ENCODE results near the gene DHRS2. TPM values are rescaled to one million over a fixed set of nuclear protein-coding genes. Genes with fewer than 3 reads are reported as not detected.
"Not testable (repeated sequence)": the region's sequence is repeated elsewhere in the genome, so short reads cannot be mapped to it uniquely, and the experiment has no call there.

The DHRS2 gene
- polyA plus RNA-seq, 1 donor from 2014 or later, result not detected

- Mint-ChIP-seq H3K36me3 (no peaks in the 10 kb centered on the region), H3K27ac (no peak overlapping the region), H3K4me1 (peaks cover 0 to 1% (median 0%) of the 10 kb centered on the region in 3 donors), H3K4me3 (no peak overlapping the region), H3K27me3 (peaks cover 15% of the 10 kb centered on the region), H3K9me3 (peaks cover 0 to 3% (median 0%) of the 10 kb centered on the region in 3 donors)
Measured at GRCh38 chr14:23608454-23608853, 27.7 kb upstream of the DHRS2 start.

GRCh38 chr14:23609001-23609400 lies 27.2 kb upstream of the DHRS2 start:
- Mint-ChIP-seq H3K4me3 (no peak overlapping the region), H3K27ac (no peak overlapping the region), H3K4me1 (peaks cover 0 to 1% (median 0%) of the 10 kb centered on the region in 3 donors), H3K9me3 (peaks cover 0 to 3% (median 0%) of the 10 kb centered on the region in 3 donors), H3K27me3 (peaks cover 17% of the 10 kb centered on the region), H3K36me3 (no peaks in the 10 kb centered on the region)

DNA sequence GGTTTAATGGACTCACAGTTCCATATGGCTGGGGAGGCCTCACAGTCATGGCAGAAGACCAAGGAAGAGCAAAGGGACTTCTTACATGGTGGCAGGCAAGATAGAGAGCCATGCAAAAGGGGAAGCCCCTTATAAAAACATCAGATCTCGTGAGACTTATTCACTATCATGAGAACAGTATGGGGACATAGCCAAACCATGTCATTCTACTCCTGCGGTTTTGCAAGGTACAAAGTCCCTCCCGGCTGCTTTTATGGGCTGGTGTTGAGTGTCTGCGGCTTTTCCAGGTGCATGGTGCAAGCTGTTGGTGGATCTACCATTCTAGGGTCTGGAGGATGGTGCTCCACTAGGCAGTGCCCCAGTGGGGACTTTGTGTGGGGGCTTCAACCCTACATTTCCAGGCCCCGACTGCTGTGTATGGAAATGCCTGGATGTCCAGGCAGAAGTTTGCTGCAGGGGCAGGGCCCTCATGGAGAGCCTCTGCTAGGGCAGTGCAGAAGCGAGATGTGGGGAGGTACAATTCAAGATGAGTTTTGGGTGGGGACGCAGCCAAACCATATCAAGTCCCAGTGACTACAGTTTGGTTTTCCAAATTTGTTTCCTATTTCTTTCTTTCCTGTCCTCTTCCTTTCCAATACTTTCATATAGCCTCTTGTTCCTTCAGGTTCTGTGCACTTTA lies 26.6 kb upstream of the DHRS2 start:
- not testable (repeated sequence) for H3K27ac Mint-ChIP-seq

GRCh38 chr14:23610090-23610814 lies 25.9 kb upstream of the DHRS2 start:
- Mint-ChIP-seq H3K27me3 (peaks cover 18% of the 10 kb centered on the region), H3K4me1 (peaks cover 0 to 3% (median 1%) of the 10 kb centered on the region in 3 donors), H3K36me3 (no peaks in the 10 kb centered on the region), H3K27ac (peak overlapping the region in 1 of 3 donors; percentile 59), H3K9me3 (peaks cover 0 to 3% (median 0%) of the 10 kb centered on the region in 3 donors), H3K4me3 (peak overlapping the region in 1 of 4 donors; percentile 42)

More for the DNA sequence above, 26.6 kb upstream of the DHRS2 start:
- Mint-ChIP-seq H3K4me3 (peak overlapping the region in 1 of 4 donors; percentile 85), H3K27me3 (peaks cover 18% of the 10 kb centered on the region)
- not testable (repeated sequence) for H3K36me3 Mint-ChIP-seq, H3K9me3 Mint-ChIP-seq, H3K4me1 Mint-ChIP-seq

DNA sequence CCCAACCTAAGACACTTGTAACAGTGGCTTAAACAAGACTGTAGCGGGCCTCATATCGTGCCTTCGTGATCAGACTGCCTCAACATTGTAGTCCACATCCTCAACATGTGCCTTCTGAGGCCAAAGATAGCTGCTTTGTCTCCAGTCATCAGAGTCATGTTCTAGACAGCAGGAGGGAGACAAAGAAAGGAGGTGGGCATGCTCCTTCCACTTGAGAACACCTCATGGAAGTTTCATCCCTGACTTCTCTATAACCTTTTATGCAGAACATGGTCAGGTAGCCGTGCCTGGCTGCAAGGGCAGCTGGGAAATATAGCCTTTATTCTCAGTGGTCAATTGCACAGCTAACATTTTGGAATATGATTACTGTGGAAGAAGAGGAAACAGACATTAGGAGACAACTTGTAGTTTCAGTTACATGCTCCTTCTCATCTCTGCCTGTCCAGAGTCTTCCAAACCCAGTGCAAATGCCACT lies 25.3 kb upstream of the DHRS2 start:
- Mint-ChIP-seq H3K4me3 (no peak overlapping the region), H3K27me3 (peaks cover 22% of the 10 kb centered on the region), H3K36me3 (no peaks in the 10 kb centered on the region), H3K9me3 (peaks cover 0 to 3% (median 0%) of the 10 kb centered on the region in 3 donors), H3K4me1 (peaks cover 0 to 3% (median 1%) of the 10 kb centered on the region in 3 donors), H3K27ac (peak overlapping the region in 1 of 3 donors; percentile 59)

DNA sequence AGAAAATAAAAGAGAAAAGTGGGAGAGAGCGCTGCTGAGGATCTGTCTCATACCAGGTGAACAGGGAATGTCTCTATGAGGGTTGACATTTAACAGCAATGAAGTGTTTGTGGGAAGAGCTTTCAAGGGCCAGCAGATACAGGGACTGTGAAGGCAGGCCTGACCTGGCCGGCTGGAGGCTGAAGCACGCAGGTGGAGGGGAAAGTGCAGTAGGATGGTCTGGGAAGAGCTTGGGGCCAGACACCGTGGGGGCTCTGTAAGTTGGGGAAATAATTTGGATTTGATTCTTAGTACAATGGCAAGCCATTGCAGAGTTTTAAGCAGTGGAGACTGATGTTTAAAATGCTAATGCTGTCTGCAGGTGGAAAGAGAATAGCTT lies 23.8 kb upstream of the DHRS2 start:
- Mint-ChIP-seq H3K27me3 (peaks cover 22% of the 10 kb centered on the region), H3K9me3 (peaks cover 0 to 3% (median 0%) of the 10 kb centered on the region in 3 donors), H3K4me3 (no peak overlapping the region), H3K36me3 (no peaks in the 10 kb centered on the region), H3K4me1 (peaks cover 0 to 3% (median 1%) of the 10 kb centered on the region in 3 donors), H3K27ac (no peak overlapping the region)

DNA sequence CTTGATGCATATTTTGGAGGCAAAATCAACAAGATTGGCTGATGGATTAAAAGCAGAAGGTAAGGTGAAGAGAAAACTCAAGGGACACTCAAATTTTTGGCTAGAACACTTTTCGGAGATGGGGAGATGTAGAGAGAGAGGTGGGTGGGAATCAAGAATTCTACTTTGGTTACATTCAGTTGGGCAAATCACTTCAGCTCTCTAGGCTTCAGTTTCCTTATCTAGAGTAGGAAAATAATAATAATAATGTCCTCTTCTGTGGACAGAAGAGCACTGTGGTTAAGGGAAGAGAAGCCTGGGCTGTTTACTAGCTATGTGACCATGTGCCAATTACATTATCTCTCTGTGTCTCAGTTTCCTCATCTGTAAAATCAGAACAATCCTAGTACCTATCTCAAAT lies 23.4 kb upstream of the DHRS2 start:
- Mint-ChIP-seq H3K4me1 (peaks cover 0 to 3% (median 1%) of the 10 kb centered on the region in 3 donors), H3K9me3 (peaks cover 0 to 3% (median 0%) of the 10 kb centered on the region in 3 donors), H3K4me3 (no peak overlapping the region), H3K27me3 (peaks cover 20% of the 10 kb centered on the region), H3K36me3 (no peaks in the 10 kb centered on the region), H3K27ac (no peak overlapping the region)

DNA sequence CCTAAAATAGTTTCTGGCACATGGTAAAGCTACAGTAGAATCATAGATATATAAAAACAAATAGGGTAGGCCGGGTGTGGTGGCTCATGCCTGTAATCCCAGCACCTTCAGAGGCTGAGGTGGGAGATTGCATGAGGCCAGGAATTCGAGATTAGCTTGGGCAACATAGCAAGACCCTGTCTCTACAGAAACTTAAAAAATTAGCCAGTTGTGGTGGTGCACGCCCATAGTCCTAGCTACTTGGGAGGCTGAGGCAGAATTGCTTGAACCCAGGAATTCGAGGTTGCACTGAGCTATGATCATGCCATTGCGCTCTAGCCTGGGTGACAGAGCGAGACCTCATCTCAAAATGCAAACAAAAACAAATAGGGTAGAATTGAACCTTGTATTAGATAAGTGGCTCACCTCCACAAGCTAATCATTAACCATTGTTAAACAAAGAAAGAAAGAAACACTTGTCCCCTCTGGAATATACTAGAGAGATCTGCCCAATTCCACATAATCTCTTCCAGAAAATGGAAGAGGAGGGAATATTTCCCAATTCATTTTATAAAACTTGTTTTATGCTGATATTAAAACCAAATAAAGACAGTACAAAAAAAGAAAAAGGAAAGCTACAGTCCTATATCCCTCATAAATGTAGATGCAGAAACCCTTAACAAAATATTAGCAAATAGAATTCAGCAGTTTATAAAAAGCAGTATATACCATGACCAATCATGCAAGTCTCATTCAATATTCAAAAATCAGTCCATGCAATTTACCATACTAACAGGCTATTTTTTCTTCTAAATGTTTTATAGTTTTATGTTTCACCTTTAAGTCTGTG lies 22.7 kb upstream of the DHRS2 start:
- Mint-ChIP-seq H3K4me1 (peaks cover 0 to 3% (median 1%) of the 10 kb centered on the region in 3 donors), H3K27ac (peak overlapping the region in 1 of 3 donors; percentile 40), H3K27me3 (peaks cover 22% of the 10 kb centered on the region), H3K36me3 (no peaks in the 10 kb centered on the region), H3K4me3 (no peak overlapping the region), H3K9me3 (peaks cover 0 to 3% (median 0%) of the 10 kb centered on the region in 3 donors)

- Mint-ChIP-seq H3K4me1 (peaks cover 0 to 3% (median 1%) of the 10 kb centered on the region in 3 donors), H3K27me3 (peaks cover 21% of the 10 kb centered on the region), H3K27ac (no peak overlapping the region)
Measured at GRCh38 chr14:23614395-23614828, 21.8 kb upstream of the DHRS2 start.

GRCh38 chr14:23615856-23616255 lies 20.3 kb upstream of the DHRS2 start:
- no peaks in the 10 kb centered on the region for H3K9me3 Mint-ChIP-seq
- no peak overlapping the region for H3K4me3 Mint-ChIP-seq
- H3K4me1 Mint-ChIP-seq, result peaks cover 0 to 3% (median 0%) of the 10 kb centered on the region in 3 donors
- no peaks in the 10 kb centered on the region for H3K36me3 Mint-ChIP-seq
- peaks cover 22% of the 10 kb centered on the region for H3K27me3 Mint-ChIP-seq
- no peak overlapping the region for H3K27ac Mint-ChIP-seq

More at GRCh38 chr14:23614395-23614828, 21.8 kb upstream of the DHRS2 start:
- H3K4me3 Mint-ChIP-seq, result no peak overlapping the region
- no peaks in the 10 kb centered on the region for H3K36me3 Mint-ChIP-seq
- H3K9me3 Mint-ChIP-seq, result no peaks in the 10 kb centered on the region

GRCh38 chr14:23617539-23617938 lies 18.6 kb upstream of the DHRS2 start:
- no peak overlapping the region for H3K27ac Mint-ChIP-seq
- peaks cover 0 to 3% (median 0%) of the 10 kb centered on the region in 3 donors for H3K4me1 Mint-ChIP-seq
- peaks cover 16% of the 10 kb centered on the region for H3K27me3 Mint-ChIP-seq

GRCh38 chr14:23618415-23618988 lies 17.7 kb upstream of the DHRS2 start:
- peaks cover 0 to 3% (median 0%) of the 10 kb centered on the region in 3 donors for H3K4me1 Mint-ChIP-seq
- H3K27ac Mint-ChIP-seq, result peak overlapping the region in 1 of 3 donors; percentile 54
- no peaks in the 10 kb centered on the region for H3K9me3 Mint-ChIP-seq
- H3K4me3 Mint-ChIP-seq, result no peak overlapping the region
- peaks cover 1% of the 10 kb centered on the region for H3K36me3 Mint-ChIP-seq
- H3K27me3 Mint-ChIP-seq, result peaks cover 13% of the 10 kb centered on the region

More at GRCh38 chr14:23617539-23617938, 18.6 kb upstream of the DHRS2 start:
- no peak overlapping the region for H3K4me3 Mint-ChIP-seq
- H3K36me3 Mint-ChIP-seq, result no peaks in the 10 kb centered on the region
- H3K9me3 Mint-ChIP-seq, result no peaks in the 10 kb centered on the region

DNA sequence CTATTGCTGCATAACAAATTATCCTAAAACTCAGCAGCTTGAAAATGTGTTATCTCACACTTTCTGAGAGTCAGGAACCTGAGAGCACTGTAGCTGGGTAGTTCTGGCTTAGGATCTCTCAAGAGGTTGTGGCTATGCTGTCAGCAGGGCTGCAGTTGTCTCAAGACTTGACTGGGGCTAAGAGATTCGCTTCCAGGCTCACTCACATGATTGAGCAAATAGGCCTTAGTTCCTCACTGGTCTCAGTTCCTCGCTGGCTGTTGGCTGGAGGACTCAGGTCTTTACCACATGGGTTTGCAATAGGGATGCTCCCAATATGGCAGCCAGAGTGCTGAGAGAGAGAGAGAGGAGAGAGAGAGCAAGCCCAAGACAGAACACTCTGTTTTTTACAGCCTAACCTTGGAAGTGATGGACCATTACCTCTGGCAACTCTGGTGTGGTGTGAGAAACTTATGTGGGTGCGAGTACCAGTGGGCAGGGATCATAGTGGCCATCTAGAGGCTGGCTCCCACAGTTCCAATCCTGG lies 15.9 kb upstream of the DHRS2 start:
- H3K4me3 Mint-ChIP-seq, result no peak overlapping the region
- H3K36me3 Mint-ChIP-seq, result peaks cover 3% of the 10 kb centered on the region
- H3K9me3 Mint-ChIP-seq, result peaks cover 4 to 9% (median 7%) of the 10 kb centered on the region in 3 donors
- no peaks in the 10 kb centered on the region for H3K4me1 Mint-ChIP-seq
- no peak overlapping the region for H3K27ac Mint-ChIP-seq
- H3K27me3 Mint-ChIP-seq, result peaks cover 12% of the 10 kb centered on the region

Measured in IgD-negative memory B cell (primary cell).